SU-DHL-6 (cell line): ENCODE measurements around the gene SLC16A10.

ENCODE experiments used
- EZH2phosphoT487 ChIP-seq: fragments of 200-600 bp; sonication (generic), shearing (Covaris generic); conservative IDR thresholded peaks from 2 replicates; pipeline ENCODE4 v1.6.1; 2018; ENCODE audit warnings: mild to moderate bottlenecking, antibody characterized with exemption, low read length, moderate library complexity, mixed read lengths
- TF ChIP-seq, protein P1 (sequence below): fragments of 200-600 bp; sonication (generic); IDR thresholded peaks from one replicate; pipeline ENCODE4 v1.5.1; 2017; ENCODE audit warnings: antibody characterized with exemption, mild to moderate bottlenecking, low read length, moderate library complexity; ENCODE audit not compliant: insufficient read depth, poor library complexity, severe bottlenecking

DNA sequence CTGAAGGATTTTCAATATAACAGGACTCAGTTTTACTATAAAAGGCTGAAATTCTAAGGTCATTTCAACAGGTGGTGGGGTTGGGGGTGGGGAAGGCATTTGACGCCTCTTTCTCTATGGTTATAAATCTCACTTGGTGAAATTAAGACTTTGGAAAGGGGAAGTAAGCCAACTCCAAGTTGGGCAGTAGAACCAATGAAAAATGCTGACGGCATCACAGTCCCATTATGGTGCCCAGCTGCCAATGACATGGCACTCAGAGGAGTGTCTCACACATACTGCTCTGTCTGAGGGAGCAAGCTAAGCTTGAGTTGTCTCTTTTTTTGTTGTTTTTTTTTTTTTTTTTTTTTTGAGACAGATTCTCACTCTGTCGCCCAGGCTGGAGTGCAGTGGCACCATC, 4.7 kb downstream of the SLC16A10 start:
- TF ChIP-seq, protein P1, sequence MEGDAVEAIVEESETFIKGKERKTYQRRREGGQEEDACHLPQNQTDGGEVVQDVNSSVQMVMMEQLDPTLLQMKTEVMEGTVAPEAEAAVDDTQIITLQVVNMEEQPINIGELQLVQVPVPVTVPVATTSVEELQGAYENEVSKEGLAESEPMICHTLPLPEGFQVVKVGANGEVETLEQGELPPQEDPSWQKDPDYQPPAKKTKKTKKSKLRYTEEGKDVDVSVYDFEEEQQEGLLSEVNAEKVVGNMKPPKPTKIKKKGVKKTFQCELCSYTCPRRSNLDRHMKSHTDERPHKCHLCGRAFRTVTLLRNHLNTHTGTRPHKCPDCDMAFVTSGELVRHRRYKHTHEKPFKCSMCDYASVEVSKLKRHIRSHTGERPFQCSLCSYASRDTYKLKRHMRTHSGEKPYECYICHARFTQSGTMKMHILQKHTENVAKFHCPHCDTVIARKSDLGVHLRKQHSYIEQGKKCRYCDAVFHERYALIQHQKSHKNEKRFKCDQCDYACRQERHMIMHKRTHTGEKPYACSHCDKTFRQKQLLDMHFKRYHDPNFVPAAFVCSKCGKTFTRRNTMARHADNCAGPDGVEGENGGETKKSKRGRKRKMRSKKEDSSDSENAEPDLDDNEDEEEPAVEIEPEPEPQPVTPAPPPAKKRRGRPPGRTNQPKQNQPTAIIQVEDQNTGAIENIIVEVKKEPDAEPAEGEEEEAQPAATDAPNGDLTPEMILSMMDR: no peak
- no peak for TF ChIP-seq EZH2phosphoT487
